ENCODE data around the gene ALG14.

DNA sequence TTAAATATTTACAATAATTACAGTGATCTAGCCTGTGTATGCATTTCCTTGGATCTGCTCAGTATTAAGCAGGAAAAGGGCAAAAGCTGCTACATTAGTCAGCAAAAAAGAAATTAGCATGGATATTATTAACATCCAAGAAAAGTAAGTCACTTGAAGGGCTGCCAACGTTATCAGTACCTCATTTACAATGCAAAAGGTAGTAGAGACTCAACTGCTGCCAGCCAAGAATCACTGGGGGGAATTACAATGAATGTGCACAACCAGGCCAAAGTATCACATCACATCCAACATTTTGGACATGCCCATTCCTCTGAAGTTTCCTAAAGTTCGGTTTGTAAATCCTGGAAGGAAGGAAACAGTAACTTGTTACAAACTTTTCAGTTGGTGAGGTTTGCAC is 147.7 kb downstream of the ALG14 start:
- no peak for TF ChIP-seq ZBTB7A (tag by site-specific recombination; IDR thresholded peaks at IDR 0.05; ENCODE audit: low read depth)
- TF ChIP-seq ZNF366 (tag by site-specific recombination; conservative IDR thresholded peaks at IDR 0.05), result no peak
- TF ChIP-seq, protein P1, sequence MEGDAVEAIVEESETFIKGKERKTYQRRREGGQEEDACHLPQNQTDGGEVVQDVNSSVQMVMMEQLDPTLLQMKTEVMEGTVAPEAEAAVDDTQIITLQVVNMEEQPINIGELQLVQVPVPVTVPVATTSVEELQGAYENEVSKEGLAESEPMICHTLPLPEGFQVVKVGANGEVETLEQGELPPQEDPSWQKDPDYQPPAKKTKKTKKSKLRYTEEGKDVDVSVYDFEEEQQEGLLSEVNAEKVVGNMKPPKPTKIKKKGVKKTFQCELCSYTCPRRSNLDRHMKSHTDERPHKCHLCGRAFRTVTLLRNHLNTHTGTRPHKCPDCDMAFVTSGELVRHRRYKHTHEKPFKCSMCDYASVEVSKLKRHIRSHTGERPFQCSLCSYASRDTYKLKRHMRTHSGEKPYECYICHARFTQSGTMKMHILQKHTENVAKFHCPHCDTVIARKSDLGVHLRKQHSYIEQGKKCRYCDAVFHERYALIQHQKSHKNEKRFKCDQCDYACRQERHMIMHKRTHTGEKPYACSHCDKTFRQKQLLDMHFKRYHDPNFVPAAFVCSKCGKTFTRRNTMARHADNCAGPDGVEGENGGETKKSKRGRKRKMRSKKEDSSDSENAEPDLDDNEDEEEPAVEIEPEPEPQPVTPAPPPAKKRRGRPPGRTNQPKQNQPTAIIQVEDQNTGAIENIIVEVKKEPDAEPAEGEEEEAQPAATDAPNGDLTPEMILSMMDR (tag by site-specific recombination; IDR thresholded peaks at IDR 0.05), result no peak
- TF ChIP-seq KLF1 (tag by site-specific recombination; IDR thresholded peaks at IDR 0.05), result no peak
- TF ChIP-seq, protein P2, sequence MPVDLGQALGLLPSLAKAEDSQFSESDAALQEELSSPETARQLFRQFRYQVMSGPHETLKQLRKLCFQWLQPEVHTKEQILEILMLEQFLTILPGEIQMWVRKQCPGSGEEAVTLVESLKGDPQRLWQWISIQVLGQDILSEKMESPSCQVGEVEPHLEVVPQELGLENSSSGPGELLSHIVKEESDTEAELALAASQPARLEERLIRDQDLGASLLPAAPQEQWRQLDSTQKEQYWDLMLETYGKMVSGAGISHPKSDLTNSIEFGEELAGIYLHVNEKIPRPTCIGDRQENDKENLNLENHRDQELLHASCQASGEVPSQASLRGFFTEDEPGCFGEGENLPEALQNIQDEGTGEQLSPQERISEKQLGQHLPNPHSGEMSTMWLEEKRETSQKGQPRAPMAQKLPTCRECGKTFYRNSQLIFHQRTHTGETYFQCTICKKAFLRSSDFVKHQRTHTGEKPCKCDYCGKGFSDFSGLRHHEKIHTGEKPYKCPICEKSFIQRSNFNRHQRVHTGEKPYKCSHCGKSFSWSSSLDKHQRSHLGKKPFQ (tag by site-specific recombination; IDR thresholded peaks at IDR 0.05), result no peak
- no peak for TF ChIP-seq ZNF24 (tag by site-specific recombination; IDR thresholded peaks at IDR 0.05)
- no peak for TF ChIP-seq PRDM10 (tag by site-specific recombination; IDR thresholded peaks at IDR 0.05)
- TF ChIP-seq ZSCAN5A (tag by site-specific recombination; IDR thresholded peaks at IDR 0.05), result no peak
- TF ChIP-seq SETDB1 (IDR thresholded peaks at IDR 0.05; ENCODE audit: insufficient read length, low read length), result no peak
- TF ChIP-seq TCF7L2 (IDR thresholded peaks at IDR 0.05; ENCODE audit: borderline replicate concordance, low read depth, low read length), result no peak; the same call in 1 of the 2 replicates
- TF ChIP-seq ZBTB1 (tag by site-specific recombination; IDR thresholded peaks at IDR 0.05), result no peak
- no peak for TF ChIP-seq ZNF175 (tag by site-specific recombination; IDR thresholded peaks at IDR 0.05)
- no peak for TF ChIP-seq ZFP37 (tag by site-specific recombination; IDR thresholded peaks at IDR 0.05)

All from HEK293 (cell line).